K562 (cell line): ENCODE data around the gene SBDS. TPM values are rescaled to one million over a fixed set of nuclear protein-coding genes. Genes with fewer than 3 reads are reported as not detected.

ENCODE experiments used
- CREM ChIP-seq: IDR thresholded peaks from 2 replicates; pipeline ENCODE4 v1.6.1; 2014; ENCODE audit warnings: antibody characterized with exemption, low read depth
- CXXC5 ChIP-seq: fragments of 250-450 bp; sonication (Bioruptor Pico); IDR thresholded peaks from 2 replicates; pipeline ENCODE4 v1.8.0; 2022; ENCODE audit warnings: inconsistent platforms, mild to moderate bottlenecking, moderate library complexity
- DIDO1 ChIP-seq: fragments of 450-650 bp; IDR thresholded peaks from 2 replicates; pipeline ENCODE4 v1.6.1; 2016; ENCODE audit warnings: low read depth, missing biosample characterization, missing genetic modification characterization
- ESRRA ChIP-seq: fragments of 450-650 bp; IDR thresholded peaks from 2 replicates; pipeline ENCODE4 v1.6.1; 2014; ENCODE audit warnings: low read depth, mild to moderate bottlenecking, moderate library complexity, borderline replicate concordance
- NFIC ChIP-seq: fragments of 450-650 bp; IDR thresholded peaks from 2 replicates; pipeline ENCODE4 v1.6.1; 2017; ENCODE audit warnings: mild to moderate bottlenecking, inconsistent platforms
- NFYB ChIP-seq: IDR thresholded peaks from 2 replicates; pipeline ENCODE4 v1.6.1; 2011; ENCODE audit warnings: mild to moderate bottlenecking, moderate library complexity; ENCODE audit not compliant: insufficient read length; ENCODE audit errors: extremely low read depth
- RBBP5 ChIP-seq: fragments of 200-600 bp; sonication (generic); IDR thresholded peaks from 2 replicates; pipeline ENCODE4 v1.6.1; 2012; ENCODE audit warnings: borderline replicate concordance, mild to moderate bottlenecking, low read length, control low read depth, inconsistent platforms; ENCODE audit not compliant: insufficient read depth, poor library complexity, severe bottlenecking
- RBFOX2 ChIP-seq: fragments of 200-400 bp; formaldehyde crosslinking; IDR thresholded peaks from 2 replicates; pipeline ENCODE4 v1.6.1; 2017; ENCODE audit warnings: low read depth, mild to moderate bottlenecking, low read length, moderate library complexity
- SIN3B ChIP-seq: fragments of 450-650 bp; IDR thresholded peaks from 2 replicates; pipeline ENCODE4 v1.6.1; 2017; ENCODE audit warnings: low read depth, mild to moderate bottlenecking, moderate library complexity
- SMAD3 ChIP-seq: fragments of 450-650 bp; formaldehyde crosslinking; conservative IDR thresholded peaks from 2 replicates; pipeline ENCODE4 v1.4.0; 2020; ENCODE audit warnings: mild to moderate bottlenecking
- YY1 ChIP-seq, 3 experiments: IDR thresholded peaks; 2 replicates each; pipeline ENCODE4 v1.6.1; 2011; ENCODE audit warnings: low read length in 2 of 3, mild to moderate bottlenecking in 2 of 3, moderate library complexity in 2 of 3, borderline replicate concordance in 1 of 3, control low read depth in 1 of 3, low read depth in 1 of 3; ENCODE audit not compliant: insufficient read depth in 3 of 3, insufficient replicate concordance in 2 of 3, control insufficient read depth in 1 of 3, insufficient read length in 1 of 3; ENCODE audit errors: extremely low read depth in 1 of 3
- polyA plus RNA-seq, 8 experiments: library from polyadenylated mRNA; depleted of rRNA in 4 of 8; stranded (reverse) in 5 of 8; unstranded in 3 of 8; fragments of >200 nt; fragmentation: Nextera tagmentation in 2 of 8; fragmentation: Illumina TruSeq in 1 of 8; extraction: Ambion mirVana in 2 of 8; extraction: Trizol in 1 of 8; gene quantifications; 2 replicates each; pipeline versions ENCODE4 v1.2.1 to v1.2.3, GENCODE V29; 2011 to 2014; ENCODE audit warnings: inconsistent platforms in 1 of 8, missing spikeins in 1 of 8
- total RNA-seq, 7 experiments: library from RNA; depleted of rRNA in 6 of 7; stranded (reverse); fragments of >200 nt in 6 of 7; fragmentation: Illumina TruSeq in 2 of 7; extraction: Trizol in 2 of 7; gene quantifications; 2 replicates each; pipeline versions ENCODE4 v1.2.1 to v1.2.3, GENCODE V29; 2011 to 2021; ENCODE audit warnings: low replicate concordance in 1 of 7
- TF ChIP-seq, protein P1 (sequence below): fragments of 150-350 bp; IDR thresholded peaks from 2 replicates; pipeline ENCODE4 v1.6.1; 2014; ENCODE audit warnings: low read depth, mild to moderate bottlenecking, low read length, borderline replicate concordance
- TF ChIP-seq, protein P2 (sequence below): sonication (generic); formaldehyde crosslinking; IDR thresholded peaks from 2 replicates; pipeline ENCODE4 v1.8.1; 2023; ENCODE audit warnings: mild to moderate bottlenecking, missing genetic modification reagents, moderate library complexity
- TF ChIP-seq, protein P3 (sequence below): fragments of 450-650 bp; IDR thresholded peaks from 2 replicates; pipeline ENCODE4 v1.6.1; 2016; ENCODE audit warnings: borderline replicate concordance
- TF ChIP-seq, protein P4 (sequence below): fragments of 450-650 bp; IDR thresholded peaks from 2 replicates; pipeline ENCODE4 v1.6.1; 2018; ENCODE audit not compliant: partially characterized antibody

Gene SBDS
- total and polyA plus RNA-seq, 9 of the 15 experiments (the other 6 are each of a cell fraction or from before 2014, with no cell fraction given): 105 to 174 (median 117) TPM

DNA sequence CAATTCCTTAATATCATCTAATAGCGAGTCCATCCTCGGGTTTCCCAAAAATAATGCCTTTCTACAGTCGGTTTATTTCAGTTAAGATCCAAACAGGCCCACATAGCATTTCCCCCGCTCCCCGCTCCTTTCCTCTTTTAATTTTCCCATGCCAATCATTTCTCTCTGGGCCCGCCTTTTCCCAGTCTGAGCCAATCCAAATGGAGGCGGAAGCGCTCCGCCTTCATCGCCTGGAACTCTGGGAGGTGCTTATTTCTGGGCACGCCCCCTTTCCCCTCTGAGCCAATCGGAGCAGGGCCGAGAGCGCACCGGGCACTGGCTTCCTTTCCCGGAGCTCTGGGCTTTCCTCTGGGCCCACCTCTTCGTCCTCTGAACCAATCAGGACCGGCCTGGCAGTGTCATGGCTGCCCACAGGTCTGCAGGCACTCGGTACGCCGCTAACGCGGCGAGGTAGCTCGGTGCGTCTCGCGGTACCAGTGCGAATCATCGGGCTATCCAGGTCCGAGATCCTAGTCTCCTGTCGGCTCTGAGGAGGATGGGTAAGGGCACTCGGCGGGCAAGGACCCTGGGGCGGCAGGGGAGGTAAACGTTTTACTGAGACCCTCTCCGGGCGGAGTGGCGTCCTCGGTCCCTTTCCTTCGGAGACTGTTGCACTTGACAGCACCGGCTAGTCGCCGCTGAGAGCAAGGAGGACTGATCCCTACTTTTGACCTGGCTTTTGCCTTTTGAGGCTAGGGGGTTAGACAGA is 1.2 kb upstream of the SBDS start, which contains the start of gene TYW1 (continued):
- TF ChIP-seq, protein P1, sequence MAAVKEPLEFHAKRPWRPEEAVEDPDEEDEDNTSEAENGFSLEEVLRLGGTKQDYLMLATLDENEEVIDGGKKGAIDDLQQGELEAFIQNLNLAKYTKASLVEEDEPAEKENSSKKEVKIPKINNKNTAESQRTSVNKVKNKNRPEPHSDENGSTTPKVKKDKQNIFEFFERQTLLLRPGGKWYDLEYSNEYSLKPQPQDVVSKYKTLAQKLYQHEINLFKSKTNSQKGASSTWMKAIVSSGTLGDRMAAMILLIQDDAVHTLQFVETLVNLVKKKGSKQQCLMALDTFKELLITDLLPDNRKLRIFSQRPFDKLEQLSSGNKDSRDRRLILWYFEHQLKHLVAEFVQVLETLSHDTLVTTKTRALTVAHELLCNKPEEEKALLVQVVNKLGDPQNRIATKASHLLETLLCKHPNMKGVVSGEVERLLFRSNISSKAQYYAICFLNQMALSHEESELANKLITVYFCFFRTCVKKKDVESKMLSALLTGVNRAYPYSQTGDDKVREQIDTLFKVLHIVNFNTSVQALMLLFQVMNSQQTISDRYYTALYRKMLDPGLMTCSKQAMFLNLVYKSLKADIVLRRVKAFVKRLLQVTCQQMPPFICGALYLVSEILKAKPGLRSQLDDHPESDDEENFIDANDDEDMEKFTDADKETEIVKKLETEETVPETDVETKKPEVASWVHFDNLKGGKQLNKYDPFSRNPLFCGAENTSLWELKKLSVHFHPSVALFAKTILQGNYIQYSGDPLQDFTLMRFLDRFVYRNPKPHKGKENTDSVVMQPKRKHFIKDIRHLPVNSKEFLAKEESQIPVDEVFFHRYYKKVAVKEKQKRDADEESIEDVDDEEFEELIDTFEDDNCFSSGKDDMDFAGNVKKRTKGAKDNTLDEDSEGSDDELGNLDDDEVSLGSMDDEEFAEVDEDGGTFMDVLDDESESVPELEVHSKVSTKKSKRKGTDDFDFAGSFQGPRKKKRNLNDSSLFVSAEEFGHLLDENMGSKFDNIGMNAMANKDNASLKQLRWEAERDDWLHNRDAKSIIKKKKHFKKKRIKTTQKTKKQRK: peak; percentile 72; the same call in 1 of the 2 replicates
- TF ChIP-seq, protein P2, sequence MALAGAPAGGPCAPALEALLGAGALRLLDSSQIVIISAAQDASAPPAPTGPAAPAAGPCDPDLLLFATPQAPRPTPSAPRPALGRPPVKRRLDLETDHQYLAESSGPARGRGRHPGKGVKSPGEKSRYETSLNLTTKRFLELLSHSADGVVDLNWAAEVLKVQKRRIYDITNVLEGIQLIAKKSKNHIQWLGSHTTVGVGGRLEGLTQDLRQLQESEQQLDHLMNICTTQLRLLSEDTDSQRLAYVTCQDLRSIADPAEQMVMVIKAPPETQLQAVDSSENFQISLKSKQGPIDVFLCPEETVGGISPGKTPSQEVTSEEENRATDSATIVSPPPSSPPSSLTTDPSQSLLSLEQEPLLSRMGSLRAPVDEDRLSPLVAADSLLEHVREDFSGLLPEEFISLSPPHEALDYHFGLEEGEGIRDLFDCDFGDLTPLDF (CRISPR knock-in tag): 0 out of 2 replicates have a peak, but pooled peaks have one; percentile 54
- TF ChIP-seq NFIC (peak; percentile 54; the same call in 1 of the 2 replicates), RBBP5 (peak; percentile 90), SMAD3 (CRISPR knock-in tag) (0 out of 2 replicates have a peak, but pooled peaks have one; percentile 64), RBFOX2 (peak; percentile 91), SIN3B (peak; percentile 93), CREM (peak; percentile 62), YY1 (IDR thresholded peaks at IDR 0.05; ENCODE audit: borderline replicate concordance in 1 of 3, control insufficient read depth in 1 of 3, extremely low read depth in 1 of 3, insufficient read depth in 3 of 3, insufficient read length in 1 of 3, insufficient replicate concordance in 2 of 3, low read depth in 1 of 3, low read length in 2 of 3) (peak; percentile 85 to 95 (median 94)), ESRRA (peak; percentile 57), DIDO1 (tag) (peak; percentile 45; the same call in 1 of the 2 replicates), CXXC5 (CRISPR knock-in tag) (peak; percentile 78), NFYB (peak; percentile 68)
- TF ChIP-seq, protein P3, sequence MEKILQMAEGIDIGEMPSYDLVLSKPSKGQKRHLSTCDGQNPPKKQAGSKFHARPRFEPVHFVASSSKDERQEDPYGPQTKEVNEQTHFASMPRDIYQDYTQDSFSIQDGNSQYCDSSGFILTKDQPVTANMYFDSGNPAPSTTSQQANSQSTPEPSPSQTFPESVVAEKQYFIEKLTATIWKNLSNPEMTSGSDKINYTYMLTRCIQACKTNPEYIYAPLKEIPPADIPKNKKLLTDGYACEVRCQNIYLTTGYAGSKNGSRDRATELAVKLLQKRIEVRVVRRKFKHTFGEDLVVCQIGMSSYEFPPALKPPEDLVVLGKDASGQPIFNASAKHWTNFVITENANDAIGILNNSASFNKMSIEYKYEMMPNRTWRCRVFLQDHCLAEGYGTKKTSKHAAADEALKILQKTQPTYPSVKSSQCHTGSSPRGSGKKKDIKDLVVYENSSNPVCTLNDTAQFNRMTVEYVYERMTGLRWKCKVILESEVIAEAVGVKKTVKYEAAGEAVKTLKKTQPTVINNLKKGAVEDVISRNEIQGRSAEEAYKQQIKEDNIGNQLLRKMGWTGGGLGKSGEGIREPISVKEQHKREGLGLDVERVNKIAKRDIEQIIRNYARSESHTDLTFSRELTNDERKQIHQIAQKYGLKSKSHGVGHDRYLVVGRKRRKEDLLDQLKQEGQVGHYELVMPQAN: peak; percentile 89
- TF ChIP-seq, protein P4, sequence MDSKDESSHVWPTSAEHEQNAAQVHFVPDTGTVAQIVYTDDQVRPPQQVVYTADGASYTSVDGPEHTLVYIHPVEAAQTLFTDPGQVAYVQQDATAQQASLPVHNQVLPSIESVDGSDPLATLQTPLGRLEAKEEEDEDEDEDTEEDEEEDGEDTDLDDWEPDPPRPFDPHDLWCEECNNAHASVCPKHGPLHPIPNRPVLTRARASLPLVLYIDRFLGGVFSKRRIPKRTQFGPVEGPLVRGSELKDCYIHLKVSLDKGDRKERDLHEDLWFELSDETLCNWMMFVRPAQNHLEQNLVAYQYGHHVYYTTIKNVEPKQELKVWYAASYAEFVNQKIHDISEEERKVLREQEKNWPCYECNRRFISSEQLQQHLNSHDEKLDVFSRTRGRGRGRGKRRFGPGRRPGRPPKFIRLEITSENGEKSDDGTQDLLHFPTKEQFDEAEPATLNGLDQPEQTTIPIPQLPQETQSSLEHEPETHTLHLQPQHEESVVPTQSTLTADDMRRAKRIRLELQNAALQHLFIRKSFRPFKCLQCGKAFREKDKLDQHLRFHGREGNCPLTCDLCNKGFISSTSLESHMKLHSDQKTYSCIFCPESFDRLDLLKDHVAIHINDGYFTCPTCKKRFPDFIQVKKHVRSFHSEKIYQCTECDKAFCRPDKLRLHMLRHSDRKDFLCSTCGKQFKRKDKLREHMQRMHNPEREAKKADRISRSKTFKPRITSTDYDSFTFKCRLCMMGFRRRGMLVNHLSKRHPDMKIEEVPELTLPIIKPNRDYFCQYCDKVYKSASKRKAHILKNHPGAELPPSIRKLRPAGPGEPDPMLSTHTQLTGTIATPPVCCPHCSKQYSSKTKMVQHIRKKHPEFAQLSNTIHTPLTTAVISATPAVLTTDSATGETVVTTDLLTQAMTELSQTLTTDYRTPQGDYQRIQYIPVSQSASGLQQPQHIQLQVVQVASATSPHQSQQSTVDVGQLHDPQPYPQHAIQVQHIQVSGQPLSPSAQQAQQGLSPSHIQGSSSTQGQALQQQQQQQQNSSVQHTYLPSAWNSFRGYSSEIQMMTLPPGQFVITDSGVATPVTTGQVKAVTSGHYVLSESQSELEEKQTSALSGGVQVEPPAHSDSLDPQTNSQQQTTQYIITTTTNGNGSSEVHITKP: peak; percentile 92
